Neural cell (in vitro differentiated cells): ENCODE measurements around the gene ARF1.

Experiments used
- CTCF ChIP-seq: fragments of 450-650 bp; IDR thresholded peaks from 2 replicates; pipeline ENCODE4 v1.5.1; 2014; ENCODE audit warnings: antibody characterized with exemption, mild to moderate bottlenecking, moderate library complexity; ENCODE audit not compliant: poor library complexity, severe bottlenecking
- EP300 ChIP-seq: fragments of 450-650 bp; conservative IDR thresholded peaks from 2 replicates; pipeline ENCODE4 v1.6.1; 2014; ENCODE audit warnings: antibody characterized with exemption, mild to moderate bottlenecking, moderate library complexity; ENCODE audit not compliant: poor library complexity, severe bottlenecking
- EZH2 ChIP-seq: fragments of 200-600, 300-800 bp; shearing (Covaris generic), sonication (generic); IDR thresholded peaks from 2 replicates; pipeline ENCODE4 v1.6.1; 2014; ENCODE audit warnings: antibody characterized with exemption, low read length, borderline replicate concordance, mild to moderate bottlenecking; ENCODE audit not compliant: insufficient read depth, poor library complexity, severe bottlenecking
- POLR2AphosphoS5 ChIP-seq: IDR thresholded peaks from 2 replicates; pipeline ENCODE4 v1.6.1; 2012
- RAD21 ChIP-seq: fragments of 450-650 bp; conservative IDR thresholded peaks from 2 replicates; pipeline ENCODE4 v1.6.1; 2014; ENCODE audit warnings: antibody characterized with exemption, mild to moderate bottlenecking, moderate library complexity
- REST ChIP-seq: IDR thresholded peaks from 2 replicates; pipeline ENCODE4 v1.6.1; 2012; ENCODE audit warnings: borderline replicate concordance
- TAF1 ChIP-seq: IDR thresholded peaks from 2 replicates; pipeline ENCODE4 v1.6.1; 2012; ENCODE audit warnings: low read depth

- TF ChIP-seq POLR2AphosphoS5 = no peak
- TF ChIP-seq CTCF = no peak
- no peak for TF ChIP-seq TAF1
- TF ChIP-seq EZH2 = no peak
- no peak for TF ChIP-seq EP300
- no peak for TF ChIP-seq RAD21
- TF ChIP-seq REST = no peak
These were observed 14.1 kb upstream of the ARF1 start for GRCh38 chr1:228068359-228068758.
